ENCODE results near the gene SPAG17.
"Not testable (repeated sequence)": the region's sequence is repeated elsewhere in the genome, so short reads cannot be mapped to it uniquely, and the experiment has no call there.

SPAG17 gene

DNA sequence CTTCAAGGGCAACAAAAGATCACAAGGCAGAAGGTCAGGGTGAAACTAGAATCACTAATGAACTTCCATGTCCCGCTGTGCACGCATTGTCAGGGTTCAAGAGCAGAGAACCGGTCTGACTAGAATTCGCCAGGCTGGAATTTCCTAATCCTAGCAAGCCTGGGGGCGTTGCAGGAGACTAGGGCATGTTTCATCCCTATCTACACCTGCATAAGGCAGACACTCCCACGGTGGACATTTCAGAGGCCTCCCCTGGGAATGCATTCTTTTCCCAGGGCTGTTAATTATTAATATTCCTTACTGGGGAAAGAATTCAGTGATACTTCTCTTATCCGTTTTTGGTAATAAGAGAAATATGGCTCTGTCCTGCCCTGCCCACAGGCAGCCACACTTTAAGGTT, 262.3 kb downstream of the SPAG17 start:
- DNase-seq (ENCODE audit: insufficient read length, low spot score); FAIRE-seq: not testable (repeated sequence)

DNA sequence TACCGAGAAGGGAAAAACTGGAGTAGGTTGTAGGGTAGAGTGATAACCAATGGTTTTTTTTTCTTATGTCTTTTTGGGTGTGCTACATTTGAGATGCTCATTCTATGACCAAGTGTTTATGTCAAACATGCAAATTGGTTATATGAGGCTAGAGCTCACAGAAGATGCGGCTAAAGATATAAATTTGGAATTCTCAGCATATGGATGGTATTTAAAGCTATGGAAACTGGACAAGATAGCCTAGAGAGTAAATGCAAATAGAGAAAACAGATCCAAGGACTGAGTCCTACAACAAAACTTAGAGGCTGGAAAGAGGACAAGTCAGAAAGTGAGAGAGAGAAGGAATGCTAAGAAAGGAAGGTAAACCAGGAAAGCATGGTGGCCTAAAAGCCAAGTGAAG, 263.0 kb downstream of the SPAG17 start:
- DNase-seq (ENCODE audit: insufficient read length, low spot score) (no peak), FAIRE-seq (no peak)

DNA sequence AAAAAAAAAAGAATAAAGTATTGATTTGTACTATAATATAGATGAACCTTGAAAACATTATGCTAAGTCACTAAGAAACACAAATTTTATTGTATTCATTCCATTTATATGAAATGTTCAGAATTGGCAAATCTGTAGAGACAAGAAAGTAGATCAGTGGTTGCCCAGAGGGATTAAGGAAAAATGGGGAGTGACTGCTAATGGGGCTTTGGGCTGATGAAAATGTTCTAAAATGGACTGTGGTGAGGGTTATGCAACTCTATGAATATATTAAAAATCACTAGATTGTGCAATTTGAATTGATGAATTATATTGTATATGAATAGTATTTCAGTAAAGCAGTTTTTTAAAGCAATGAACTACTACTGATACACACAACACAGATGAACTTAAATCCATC, 265.7 kb downstream of the SPAG17 start:
- DNase-seq (ENCODE audit: insufficient read length, low spot score) (no peak), FAIRE-seq (no peak)

DNA sequence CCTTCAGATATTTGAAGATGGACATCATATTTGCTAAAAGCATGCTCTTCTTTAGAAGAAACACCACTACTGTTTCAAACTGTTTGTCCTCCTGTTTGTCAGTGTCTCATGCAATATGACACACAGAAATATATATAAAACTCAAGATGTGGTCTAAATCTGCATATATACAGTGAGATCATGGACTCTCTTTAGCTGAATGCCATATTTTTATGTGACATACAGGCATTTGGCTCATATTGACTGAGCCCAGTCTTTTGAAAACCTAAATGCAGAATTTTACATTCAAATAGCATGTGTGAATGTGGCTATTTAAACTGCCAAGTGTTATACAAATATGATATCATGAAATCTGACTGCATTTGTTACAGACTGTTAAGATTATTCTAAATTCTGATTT, 274.0 kb downstream of the SPAG17 start:
- no peak for DNase-seq (ENCODE audit: insufficient read length, low spot score)
- FAIRE-seq: no peak

DNA sequence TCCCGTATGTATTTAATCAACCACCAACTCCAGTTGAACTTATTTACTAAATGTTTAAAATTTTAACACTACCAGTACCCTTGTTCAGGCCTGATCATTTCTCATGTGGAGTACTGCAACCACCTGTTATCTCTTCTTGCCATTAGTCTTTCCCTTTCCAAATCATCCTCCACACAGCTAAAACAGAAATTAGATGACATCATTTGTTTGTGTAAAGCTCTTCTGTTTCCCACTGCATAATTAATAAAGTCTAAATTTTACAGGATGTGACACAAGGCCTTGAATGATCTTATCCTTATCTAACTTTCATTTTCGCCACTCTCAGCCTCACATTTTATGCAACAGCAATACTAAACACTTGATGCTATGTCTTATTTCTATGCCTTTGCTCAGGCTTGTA, 280.0 kb downstream of the SPAG17 start:
- DNase-seq (ENCODE audit: insufficient read length, low spot score): no peak
- no peak for FAIRE-seq

DNA sequence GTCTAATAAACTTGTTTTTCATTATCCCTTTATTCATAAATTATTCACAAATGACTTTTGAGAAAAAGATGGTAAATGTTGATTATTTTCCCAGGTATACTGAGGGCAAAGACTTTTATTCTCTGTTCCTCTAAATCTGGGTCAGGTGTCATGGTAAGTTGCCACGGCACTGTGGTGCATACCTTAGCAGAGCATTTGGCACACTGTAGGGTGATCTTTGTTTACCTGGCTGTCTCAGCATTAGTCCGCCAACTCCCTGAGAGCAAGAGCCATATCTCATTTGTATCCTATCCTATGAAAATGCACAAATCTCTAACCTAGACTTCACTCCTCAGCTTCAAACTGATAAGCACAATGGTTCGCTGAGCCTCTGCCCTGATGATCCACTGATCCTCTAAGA, 280.5 kb downstream of the SPAG17 start:
- DNase-seq (ENCODE audit: insufficient read length, low spot score) (no peak), FAIRE-seq (no peak)
